Endothelial cell of umbilical vein (primary cell): ENCODE results near the gene TUBB2A. TPM values are rescaled to one million over a fixed set of nuclear protein-coding genes. Genes with fewer than 3 reads are reported as not detected.
"Not testable (repeated sequence)": the region's sequence is repeated elsewhere in the genome, so short reads cannot be mapped to it uniquely, and the experiment has no call there.

Experiments used
- BruUV-seq: library from RNA; stranded (reverse); fragments of 400-500 nt; replicated peaks from 2 replicates; lab custom pipeline; 2021; lab: Mats Ljungman, UMichigan
- CTCF ChIA-PET: fragments of 300-600, 350-600 bp; sonication (Branson Sonifier 250); formaldehyde crosslinking; loops from one replicate; lab custom pipeline; 2021; ENCODE audit warnings: antibody characterized with exemption, inconsistent platforms; lab: Charles Lee
- POLR2A ChIA-PET: fragments of 300-600, 350-600 bp; sonication (Branson Sonifier 250); formaldehyde crosslinking; loops from one replicate; lab custom pipeline; 2021; ENCODE audit warnings: antibody characterized with exemption, inconsistent platforms; lab: Charles Lee
- DNase-seq: peaks from one replicate; pipeline ENCODE4 v3.0.0-alpha.2; 2011; ENCODE audit warnings: low read depth, low spot score
- FAIRE-seq: peaks from 2 replicates; lab custom pipeline; 2011; peaks lifted over from hg19 to GRCh38; lab: Jason Lieb, UNC
- H2AFZ ChIP-seq: 2 replicates; pipeline ENCODE4 v1.6.0; 2012; ENCODE audit warnings: low read depth, low read length, control low read depth, inconsistent platforms
- H3K27ac ChIP-seq: 2 replicates; pipeline ENCODE4 v1.5.1; 2011; ENCODE audit warnings: low read depth, mild to moderate bottlenecking, control low read depth, low read length, moderate library complexity; ENCODE audit not compliant: insufficient read depth
- H3K27me3 ChIP-seq, 2 experiments: 2 replicates each; pipeline versions ENCODE4 v1.6.0 to v1.6.1; 2011; ENCODE audit warnings: low read length in 2 of 2, mixed read lengths in 1 of 2; ENCODE audit not compliant: control insufficient read depth in 2 of 2, insufficient read depth in 2 of 2
- H3K36me3 ChIP-seq, 2 experiments: 2 replicates in 1 of 2; 3 replicates in 1 of 2; pipeline ENCODE4 v1.5.1; 2011; ENCODE audit warnings: low read length in 2 of 2, mild to moderate bottlenecking in 1 of 2, moderate library complexity in 1 of 2; ENCODE audit not compliant: control insufficient read depth in 2 of 2, insufficient read depth in 2 of 2; ENCODE audit errors: extremely low read depth in 1 of 2
- H3K4me1 ChIP-seq: 3 replicates; pipeline ENCODE4 v1.5.1; 2011; ENCODE audit warnings: mild to moderate bottlenecking, low read length; ENCODE audit not compliant: control insufficient read depth, insufficient read depth; ENCODE audit errors: extremely low read depth
- H3K4me2 ChIP-seq: 2 replicates; pipeline ENCODE4 v1.6.1; 2011; ENCODE audit warnings: low read length, control low read depth, mixed read lengths; ENCODE audit not compliant: insufficient read depth
- H3K4me3 ChIP-seq, 3 experiments: fragments of 200-600 bp in 1 of 3; sonication (generic), shearing (Covaris generic) in 1 of 3; replicated peaks in 1 of 3; 2 replicates each; pipeline ENCODE4 v1.5.1; 2011 to 2016; ENCODE audit warnings: control low read depth in 3 of 3, low read length in 3 of 3, mild to moderate bottlenecking in 2 of 3, inconsistent platforms in 1 of 3, low read depth in 1 of 3, moderate library complexity in 1 of 3; ENCODE audit not compliant: insufficient read depth in 1 of 3
- H3K79me2 ChIP-seq: 2 replicates; pipeline ENCODE4 v1.6.0; 2012; ENCODE audit warnings: low read length, inconsistent platforms; ENCODE audit not compliant: control insufficient read depth, insufficient read depth
- H3K9ac ChIP-seq: replicated peaks from 2 replicates; pipeline ENCODE3; 2011; ENCODE audit warnings: low read length, control low read depth; ENCODE audit not compliant: insufficient read depth; ENCODE audit errors: extremely low read depth
- H3K9me1 ChIP-seq: replicated peaks from 3 replicates; pipeline ENCODE4 v1.6.0; 2011; ENCODE audit warnings: mild to moderate bottlenecking, low read length; ENCODE audit not compliant: control insufficient read depth, insufficient read depth; ENCODE audit errors: extremely low read depth
- H3K9me3 ChIP-seq: replicated peaks from 2 replicates; pipeline ENCODE4 v1.5.1; 2012; ENCODE audit warnings: low read length, inconsistent platforms; ENCODE audit not compliant: control insufficient read depth, insufficient read depth
- H4K20me1 ChIP-seq: replicated peaks from 2 replicates; pipeline ENCODE3; 2011; ENCODE audit warnings: mild to moderate bottlenecking, low read length; ENCODE audit not compliant: control insufficient read depth, insufficient read depth; ENCODE audit errors: extremely low read depth
- EZH2 ChIP-seq: IDR thresholded peaks from 2 replicates; pipeline ENCODE4 v1.6.1; 2012; ENCODE audit warnings: borderline replicate concordance, low read depth, mild to moderate bottlenecking, moderate library complexity, low read length, inconsistent platforms; ENCODE audit not compliant: severe bottlenecking
- FOS ChIP-seq: IDR thresholded peaks from 2 replicates; pipeline ENCODE4 v1.6.1; 2011; ENCODE audit warnings: mild to moderate bottlenecking, low read length, moderate library complexity, borderline replicate concordance; ENCODE audit not compliant: insufficient read depth
- MYC ChIP-seq: IDR thresholded peaks from one replicate; pipeline ENCODE4 v1.6.1; 2011; ENCODE audit warnings: mild to moderate bottlenecking, low read depth, low read length
- POLR2A ChIP-seq: IDR thresholded peaks from 2 replicates; pipeline ENCODE4 v1.6.1; 2012; ENCODE audit warnings: low read depth, mild to moderate bottlenecking, control low read depth, low read length
- POLR2AphosphoS5 ChIP-seq: IDR thresholded peaks from 2 replicates; pipeline ENCODE4 v1.6.1; 2012; ENCODE audit warnings: low read depth, mild to moderate bottlenecking, control low read depth, low read length, moderate library complexity; ENCODE audit not compliant: insufficient read depth
- dilution Hi-C: fragments of 300-500 bp; cut with MboI; formaldehyde crosslinking; loops from one replicate; pipeline ENCODE4 v1.15.0; 2019; ENCODE audit warnings: low sequenced_read_pairs; ENCODE audit not compliant: extremely low pct_ligation_motif_present
- intact Hi-C: fragments of 100-400 bp; cut with micrococcal nuclease; formaldehyde crosslinking; loops from one replicate; pipeline ENCODE4 v1.10.0; 2022
- polyA plus RNA-seq, 4 experiments: library from polyadenylated mRNA; depleted of rRNA in 3 of 4; stranded (reverse) in 3 of 4; unstranded in 1 of 4; fragments of >200 nt; gene quantifications; 2 replicates each; pipeline versions ENCODE4 v1.2.1 to v1.2.3, GENCODE V29; 2011 to 2012; ENCODE audit warnings: missing spikeins in 1 of 4
- total RNA-seq: library from RNA; stranded (reverse); gene quantifications from 2 replicates; pipeline ENCODE4 v1.2.3, GENCODE V29; 2021
- TF ChIP-seq, protein P1 (sequence below): IDR thresholded peaks from 2 replicates; pipeline ENCODE4 v1.6.1; 2011; ENCODE audit not compliant: insufficient read depth, insufficient read length
- TF ChIP-seq, protein P2 (sequence below), 2 donors: IDR thresholded peaks; 1 replicate in 1 of 2; 2 replicates in 1 of 2; pipeline ENCODE4 v1.5.1; 2011; ENCODE audit warnings: low read length in 2 of 2, mild to moderate bottlenecking in 2 of 2, moderate library complexity in 2 of 2, control low read depth in 1 of 2, inconsistent platforms in 1 of 2, low read depth in 1 of 2; ENCODE audit not compliant: insufficient read depth in 1 of 2; ENCODE audit errors: extremely low read depth in 1 of 2

The TUBB2A gene
- total and polyA plus RNA-seq, 2 donors (not counting 3 experiments of a cell fraction or from before 2014, with no cell fraction given), result 80.3 to 99.2 TPM

DNA sequence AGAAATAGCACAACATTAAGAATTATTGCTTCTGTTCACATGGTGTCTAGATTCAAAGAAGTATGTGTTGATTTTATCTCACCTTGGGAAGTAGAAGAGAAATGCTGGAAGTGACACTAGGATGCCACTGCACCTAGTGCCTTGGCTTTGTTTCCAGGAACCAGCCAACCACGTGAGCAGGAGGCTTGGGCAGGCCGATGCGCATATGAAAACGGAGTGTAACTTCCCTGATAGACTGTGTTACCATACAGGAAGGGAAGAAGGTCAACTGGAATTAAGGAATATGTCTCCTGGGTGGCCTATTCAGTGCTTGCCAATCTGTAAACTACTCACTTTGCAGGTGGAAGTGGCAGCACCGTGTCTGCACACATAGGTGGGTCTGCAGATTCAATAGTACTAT lies 42.0 kb upstream of the TUBB2A start:
- DNase-seq (no peak), FAIRE-seq (no peak)
- Histone ChIP-seq H3K4me2 (no peak overlapping the region), H3K9me1 (no peaks in the 10 kb centered on the region), H3K4me1 (peaks cover 7% of the 10 kb centered on the region), H3K27me3 (peaks cover 8 to 11% of the 10 kb centered on the region in 2 experiments), H3K9me3 (no peaks in the 10 kb centered on the region), H4K20me1 (no peaks in the 10 kb centered on the region), H3K27ac (no peak overlapping the region), H3K36me3 (no peaks in the 10 kb centered on the region), H3K9ac (no peak overlapping the region), H2AFZ (no peak overlapping the region), H3K79me2 (no peaks in the 10 kb centered on the region), H3K4me3 (no peak overlapping the region)
- POLR2A ChIA-PET, result no interaction called here
- intact Hi-C loops, result no loop called here
- TF ChIP-seq, protein P1, sequence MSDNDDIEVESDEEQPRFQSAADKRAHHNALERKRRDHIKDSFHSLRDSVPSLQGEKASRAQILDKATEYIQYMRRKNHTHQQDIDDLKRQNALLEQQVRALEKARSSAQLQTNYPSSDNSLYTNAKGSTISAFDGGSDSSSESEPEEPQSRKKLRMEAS, result no peak
- no peak for TF ChIP-seq POLR2AphosphoS5
- no peak for TF ChIP-seq FOS
- TF ChIP-seq EZH2, result no peak
- TF ChIP-seq, protein P2, sequence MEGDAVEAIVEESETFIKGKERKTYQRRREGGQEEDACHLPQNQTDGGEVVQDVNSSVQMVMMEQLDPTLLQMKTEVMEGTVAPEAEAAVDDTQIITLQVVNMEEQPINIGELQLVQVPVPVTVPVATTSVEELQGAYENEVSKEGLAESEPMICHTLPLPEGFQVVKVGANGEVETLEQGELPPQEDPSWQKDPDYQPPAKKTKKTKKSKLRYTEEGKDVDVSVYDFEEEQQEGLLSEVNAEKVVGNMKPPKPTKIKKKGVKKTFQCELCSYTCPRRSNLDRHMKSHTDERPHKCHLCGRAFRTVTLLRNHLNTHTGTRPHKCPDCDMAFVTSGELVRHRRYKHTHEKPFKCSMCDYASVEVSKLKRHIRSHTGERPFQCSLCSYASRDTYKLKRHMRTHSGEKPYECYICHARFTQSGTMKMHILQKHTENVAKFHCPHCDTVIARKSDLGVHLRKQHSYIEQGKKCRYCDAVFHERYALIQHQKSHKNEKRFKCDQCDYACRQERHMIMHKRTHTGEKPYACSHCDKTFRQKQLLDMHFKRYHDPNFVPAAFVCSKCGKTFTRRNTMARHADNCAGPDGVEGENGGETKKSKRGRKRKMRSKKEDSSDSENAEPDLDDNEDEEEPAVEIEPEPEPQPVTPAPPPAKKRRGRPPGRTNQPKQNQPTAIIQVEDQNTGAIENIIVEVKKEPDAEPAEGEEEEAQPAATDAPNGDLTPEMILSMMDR (IDR thresholded peaks at IDR 0.05; ENCODE audit: extremely low read depth in 1 of 2, insufficient read depth in 1 of 2, low read depth in 1 of 2, low read length in 2 of 2), result no peak
- no peak for TF ChIP-seq MYC
- TF ChIP-seq POLR2A, result no peak
- CTCF ChIA-PET, result no interaction called here
- BruUV-seq, result no TSS peak
- dilution Hi-C loops, result no loop called here

DNA sequence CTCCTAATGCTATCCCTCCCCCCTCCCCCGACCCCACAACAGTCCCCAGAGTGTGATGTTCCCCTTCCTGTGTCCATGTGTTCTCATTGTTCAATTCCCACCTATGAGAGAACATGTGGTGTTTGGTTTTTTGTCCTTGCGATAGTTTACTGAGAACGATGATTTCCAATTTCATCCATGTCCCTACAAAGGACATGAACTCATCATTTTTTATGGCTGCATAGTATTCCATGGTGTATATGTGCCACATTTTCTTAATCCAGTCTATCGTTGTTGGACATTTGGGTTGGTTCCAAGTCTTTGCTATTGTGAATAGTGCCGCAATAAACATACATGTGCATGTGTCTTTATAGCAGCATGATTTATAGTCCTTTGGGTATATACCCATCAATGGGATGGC lies 40.4 kb upstream of the TUBB2A start:
- H3K79me2 ChIP-seq, H4K20me1 ChIP-seq, dilution Hi-C loops, H3K27ac ChIP-seq, POLR2A ChIA-PET, H3K4me2 ChIP-seq, FAIRE-seq, H3K4me1 ChIP-seq, CTCF ChIA-PET, H3K9ac ChIP-seq, DNase-seq, H3K9me1 ChIP-seq, H3K9me3 ChIP-seq, H3K4me3 ChIP-seq, intact Hi-C loops, BruUV-seq, H3K36me3 ChIP-seq, H2AFZ ChIP-seq: not testable (repeated sequence)
- H3K27me3 ChIP-seq, result peaks cover 4 to 11% of the 10 kb centered on the region in 2 experiments
